Measurements from ENCODE around the gene VPS26B. TPM values are rescaled to one million over a fixed set of nuclear protein-coding genes. Genes with fewer than 3 reads are reported as not detected.
"Not testable (repeated sequence)": the region's sequence is repeated elsewhere in the genome, so short reads cannot be mapped to it uniquely, and the experiment has no call there.

VPS26B gene
- total and polyA plus RNA-seq, 9 donors: 19.4 to 46.5 (median 36.3) TPM

DNA sequence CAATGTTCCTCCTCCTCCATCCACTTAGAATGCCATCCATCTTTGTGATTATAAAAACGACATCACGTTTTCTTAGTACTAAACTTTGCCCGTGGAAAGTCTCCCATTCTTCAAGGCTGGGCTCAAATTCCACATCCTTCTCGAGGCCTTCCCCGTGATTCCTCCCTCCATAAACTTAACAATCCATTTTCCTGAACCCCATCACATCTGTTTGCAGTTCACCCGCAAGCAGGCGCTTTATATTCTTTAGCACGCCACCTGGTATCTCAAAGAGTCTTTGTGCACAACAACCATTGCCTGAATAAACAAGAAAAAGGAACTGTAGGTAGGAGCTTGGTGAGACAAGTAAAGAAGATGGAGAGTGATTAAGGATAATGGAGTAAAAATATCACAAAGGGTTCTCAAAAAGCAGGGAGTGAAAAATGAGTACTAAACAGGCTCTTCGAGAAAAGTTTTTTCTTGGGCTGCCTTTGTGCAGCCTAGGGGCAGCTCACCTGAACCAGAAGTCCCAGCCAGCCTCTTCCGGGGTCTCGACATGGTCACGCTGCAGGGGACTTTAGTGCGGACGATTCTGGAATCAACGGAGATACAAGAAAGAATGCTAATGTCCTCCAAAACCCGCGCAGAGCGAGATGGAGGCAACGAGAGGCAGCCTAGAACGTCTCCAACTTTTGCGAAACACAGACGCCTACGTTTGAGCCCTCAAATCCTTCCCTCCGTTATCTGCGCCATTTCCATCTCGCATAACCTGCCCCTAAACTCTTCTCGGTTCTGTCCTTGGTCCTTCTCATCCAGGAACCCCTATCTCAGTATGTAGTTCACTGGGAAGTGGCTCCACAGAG is 28.1 kb downstream of the VPS26B start:
- Histone ChIP-seq H3K9me3 (no peaks in the 10 kb centered on the region), H3K4me1 (ENCODE audit: insufficient read depth) (peaks cover 4% of the 10 kb centered on the region), H3K27me3 (no peaks in the 10 kb centered on the region), H3K4me3 (peak overlapping the region; percentile 92), H3K36me3 (no peaks in the 10 kb centered on the region), H3K27ac (peak overlapping the region in 1 of 2 donors; percentile 26)
- TF ChIP-seq EP300 (IDR thresholded peaks at IDR 0.05): no peak
- 2 to 3% (median 2%) methylated on average over 27 of the region's 27 CpGs for WGBS, 3 donors
- peak in 4 of 5 donors; percentile 31 to 52 (median 38) for DNase-seq
- intact Hi-C loops (cut with DNase I): no loop called here

DNA sequence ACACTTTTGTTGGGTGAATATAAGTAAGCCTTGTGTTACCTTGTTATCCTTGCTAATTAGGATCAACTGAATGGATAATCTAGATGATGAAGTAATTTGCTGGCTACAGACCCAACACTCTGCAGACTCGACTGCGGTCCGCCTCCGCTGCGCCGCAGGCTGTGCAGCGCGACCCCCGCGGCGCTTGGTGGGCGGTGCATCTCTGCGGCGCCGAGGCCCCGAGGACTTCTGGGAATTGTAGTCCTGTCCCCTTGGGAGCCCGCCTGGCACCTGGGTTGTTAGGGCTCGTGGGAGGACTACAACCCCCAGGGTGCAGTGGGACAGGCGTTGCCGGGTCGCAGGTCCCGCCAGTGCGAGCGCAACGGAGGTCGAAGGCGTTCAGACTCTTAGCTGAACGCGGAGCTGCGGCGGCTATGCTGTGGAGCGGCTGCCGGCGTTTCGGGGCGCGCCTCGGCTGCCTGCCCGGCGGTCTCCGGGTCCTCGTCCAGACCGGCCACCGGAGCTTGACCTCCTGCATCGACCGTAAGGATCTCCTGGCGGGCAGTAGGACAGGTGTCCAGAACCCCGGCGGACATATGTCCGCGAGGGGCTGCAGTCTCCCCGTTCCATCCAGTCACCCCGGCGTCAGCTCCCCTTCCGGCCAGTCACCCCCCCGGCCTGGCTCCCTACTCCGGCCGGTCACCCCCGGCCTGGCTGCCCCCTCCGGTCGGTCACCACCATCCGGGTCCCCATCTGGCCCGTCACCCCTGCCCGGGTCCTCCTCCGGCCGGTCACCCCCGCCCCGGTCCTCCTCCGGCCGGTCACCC is 28.9 kb downstream of the VPS26B start, which contains the start of the genes ACAD8 and THYN1:
Gene ACAD8 (plus strand): TSS at position 381 of the 806 bp plus-strand sequence. CDS start 33 bp downstream, at position 414.
Gene THYN1 (minus strand): TSS at position 165 of the 806 bp plus-strand sequence. CDS start 470 bp downstream, outside the sequence.
- peak; percentile 26 for TF ChIP-seq POLR2A (IDR thresholded peaks at IDR 0.05)
- no peak for TF ChIP-seq EP300 (IDR thresholded peaks at IDR 0.05)
- TF ChIP-seq, protein P1, sequence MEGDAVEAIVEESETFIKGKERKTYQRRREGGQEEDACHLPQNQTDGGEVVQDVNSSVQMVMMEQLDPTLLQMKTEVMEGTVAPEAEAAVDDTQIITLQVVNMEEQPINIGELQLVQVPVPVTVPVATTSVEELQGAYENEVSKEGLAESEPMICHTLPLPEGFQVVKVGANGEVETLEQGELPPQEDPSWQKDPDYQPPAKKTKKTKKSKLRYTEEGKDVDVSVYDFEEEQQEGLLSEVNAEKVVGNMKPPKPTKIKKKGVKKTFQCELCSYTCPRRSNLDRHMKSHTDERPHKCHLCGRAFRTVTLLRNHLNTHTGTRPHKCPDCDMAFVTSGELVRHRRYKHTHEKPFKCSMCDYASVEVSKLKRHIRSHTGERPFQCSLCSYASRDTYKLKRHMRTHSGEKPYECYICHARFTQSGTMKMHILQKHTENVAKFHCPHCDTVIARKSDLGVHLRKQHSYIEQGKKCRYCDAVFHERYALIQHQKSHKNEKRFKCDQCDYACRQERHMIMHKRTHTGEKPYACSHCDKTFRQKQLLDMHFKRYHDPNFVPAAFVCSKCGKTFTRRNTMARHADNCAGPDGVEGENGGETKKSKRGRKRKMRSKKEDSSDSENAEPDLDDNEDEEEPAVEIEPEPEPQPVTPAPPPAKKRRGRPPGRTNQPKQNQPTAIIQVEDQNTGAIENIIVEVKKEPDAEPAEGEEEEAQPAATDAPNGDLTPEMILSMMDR (IDR thresholded peaks at IDR 0.05): peak in 2 of 3 donors; percentile 43 to 63
- WGBS, 3 donors: 0 to 1% (median 1%) methylated on average over 47 to 70 of the region's 70 CpGs
- H3K4me1 ChIP-seq (ENCODE audit: insufficient read depth): peaks cover 4% of the 10 kb centered on the region
- no peaks in the 10 kb centered on the region for H3K9me3 ChIP-seq
- peak within 1 kb of the TSS; percentile 92 for H3K4me3 ChIP-seq
- DNase-seq: peak; percentile 96 to 98 (median 97)
- no peaks in the 10 kb centered on the region for H3K27me3 ChIP-seq
- intact Hi-C loops (cut with DNase I): no loop called here
- peak within 1 kb of the TSS in 1 of 2 donors; percentile 26 for H3K27ac ChIP-seq
- no peaks in the 10 kb centered on the region for H3K36me3 ChIP-seq

DNA sequence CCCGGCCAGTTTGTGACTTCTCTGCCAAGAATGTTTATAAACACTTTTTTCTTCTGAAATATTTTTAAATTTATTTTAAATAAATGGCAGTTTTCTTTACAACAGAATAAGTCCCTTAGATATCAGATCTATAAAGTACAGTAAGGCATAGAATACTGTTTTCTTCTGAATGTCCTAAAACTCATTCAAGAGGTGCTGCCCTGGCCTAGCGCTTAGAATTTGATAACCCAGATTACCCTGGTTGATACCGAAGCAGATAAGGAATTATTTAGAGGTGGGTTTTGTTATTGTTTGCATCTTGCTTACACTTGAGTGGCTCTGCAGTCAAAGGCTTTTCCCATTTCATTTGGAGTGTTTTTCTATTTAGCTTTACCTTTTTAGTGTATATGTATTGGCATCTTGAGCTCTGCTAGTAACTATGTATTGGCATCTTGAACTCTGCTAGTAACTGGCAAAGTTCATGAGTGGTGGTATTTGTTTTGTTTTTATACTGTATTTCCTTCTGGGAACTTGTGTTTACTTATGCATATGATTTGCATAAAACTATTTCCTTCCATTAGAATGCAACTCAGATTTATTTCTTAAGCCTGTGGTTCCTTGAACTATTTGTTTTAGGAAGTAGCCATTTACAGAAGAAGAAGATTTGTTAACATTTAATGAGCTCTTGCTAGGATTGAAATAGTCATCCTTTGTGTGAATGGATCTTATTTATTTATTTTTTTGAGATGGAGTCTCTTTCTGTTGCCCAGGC is 30.1 kb downstream of the VPS26B start:
- no peaks in the 10 kb centered on the region for H3K9me3 ChIP-seq
- DNase-seq: no peak
- no peak overlapping the region for H3K27ac ChIP-seq
- H3K36me3 ChIP-seq: no peaks in the 10 kb centered on the region
- peak overlapping the region; percentile 92 for H3K4me3 ChIP-seq
- WGBS, 3 donors: 60 to 64% (median 62%) methylated on average over 3 of the region's 3 CpGs
- H3K27me3 ChIP-seq: no peaks in the 10 kb centered on the region
- peaks cover 4% of the 10 kb centered on the region for H3K4me1 ChIP-seq (ENCODE audit: insufficient read depth)
- intact Hi-C loops (cut with DNase I): no loop called here
- TF ChIP-seq POLR2A (IDR thresholded peaks at IDR 0.05) (no peak), EP300 (IDR thresholded peaks at IDR 0.05) (no peak)
- TF ChIP-seq, protein P1 (IDR thresholded peaks at IDR 0.05): no peak

DNA sequence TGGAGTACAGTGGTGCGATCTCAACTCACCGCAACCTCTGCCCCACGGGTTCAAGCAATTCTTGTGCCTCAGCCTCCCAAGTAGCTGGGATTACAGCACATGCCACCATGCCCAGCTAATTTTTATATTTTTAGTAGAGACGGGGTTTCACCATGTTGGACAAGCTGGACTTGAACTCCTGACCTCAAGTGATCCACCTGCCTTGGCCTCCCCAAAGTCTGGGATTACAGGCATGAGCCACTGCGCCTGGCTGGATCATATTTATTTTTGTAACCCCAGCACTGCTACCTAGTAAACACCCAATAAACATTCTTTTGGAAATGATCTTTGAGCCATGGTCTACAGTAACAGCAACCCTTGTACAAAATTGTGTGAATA is 30.7 kb downstream of the VPS26B start:
- H3K36me3 ChIP-seq; H3K27me3 ChIP-seq; H3K4me1 ChIP-seq (ENCODE audit: insufficient read depth); H3K9me3 ChIP-seq; H3K4me3 ChIP-seq; H3K27ac ChIP-seq; intact Hi-C loops (cut with DNase I); DNase-seq: not testable (repeated sequence)
- WGBS, 3 donors: 93 to 98% (median 94%) methylated on average over 5 of the region's 5 CpGs

DNA sequence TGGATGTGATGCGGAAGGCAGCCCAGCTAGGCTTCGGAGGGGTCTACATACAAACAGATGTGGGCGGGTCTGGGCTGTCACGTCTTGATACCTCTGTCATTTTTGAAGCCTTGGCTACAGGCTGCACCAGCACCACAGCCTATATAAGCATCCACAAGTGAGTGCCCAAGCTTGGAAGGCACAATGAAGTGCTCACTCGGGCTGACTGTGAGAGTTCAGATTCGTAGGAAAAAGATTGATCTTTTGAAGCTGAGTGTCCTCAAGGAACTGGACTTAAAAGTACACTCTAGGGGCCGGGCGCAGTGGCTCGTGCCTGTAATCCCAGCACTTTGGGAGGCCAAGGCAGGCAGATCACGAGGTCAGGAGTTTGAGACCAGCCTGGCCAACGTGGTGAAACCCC is 32.6 kb downstream of the VPS26B start:
- intact Hi-C loops (cut with DNase I): no loop called here
- no peak for TF ChIP-seq POLR2A (IDR thresholded peaks at IDR 0.05)
- no peak for TF ChIP-seq EP300 (IDR thresholded peaks at IDR 0.05)
- TF ChIP-seq, protein P1 (IDR thresholded peaks at IDR 0.05): no peak
- no peak for DNase-seq
- Histone ChIP-seq H3K36me3 (no peaks in the 10 kb centered on the region), H3K9me3 (no peaks in the 10 kb centered on the region), H3K4me3 (no peak overlapping the region), H3K4me1 (ENCODE audit: insufficient read depth) (peaks cover 1% of the 10 kb centered on the region), H3K27ac (no peak overlapping the region), H3K27me3 (no peaks in the 10 kb centered on the region)
- WGBS, 3 donors: 93 to 94% (median 93%) methylated on average over 11 of the region's 11 CpGs
